Hippocampal formation (tissue), 2 donors: Measurements from ENCODE around the gene BIN1.

Experiments used
- DNase-seq, 2 donors: peaks; one replicate each; lab custom pipeline; 2025; lab: John Stamatoyannopoulos, UW

BIN1 gene, protein sequence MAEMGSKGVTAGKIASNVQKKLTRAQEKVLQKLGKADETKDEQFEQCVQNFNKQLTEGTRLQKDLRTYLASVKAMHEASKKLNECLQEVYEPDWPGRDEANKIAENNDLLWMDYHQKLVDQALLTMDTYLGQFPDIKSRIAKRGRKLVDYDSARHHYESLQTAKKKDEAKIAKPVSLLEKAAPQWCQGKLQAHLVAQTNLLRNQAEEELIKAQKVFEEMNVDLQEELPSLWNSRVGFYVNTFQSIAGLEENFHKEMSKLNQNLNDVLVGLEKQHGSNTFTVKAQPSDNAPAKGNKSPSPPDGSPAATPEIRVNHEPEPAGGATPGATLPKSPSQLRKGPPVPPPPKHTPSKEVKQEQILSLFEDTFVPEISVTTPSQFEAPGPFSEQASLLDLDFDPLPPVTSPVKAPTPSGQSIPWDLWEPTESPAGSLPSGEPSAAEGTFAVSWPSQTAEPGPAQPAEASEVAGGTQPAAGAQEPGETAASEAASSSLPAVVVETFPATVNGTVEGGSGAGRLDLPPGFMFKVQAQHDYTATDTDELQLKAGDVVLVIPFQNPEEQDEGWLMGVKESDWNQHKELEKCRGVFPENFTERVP

DNA sequence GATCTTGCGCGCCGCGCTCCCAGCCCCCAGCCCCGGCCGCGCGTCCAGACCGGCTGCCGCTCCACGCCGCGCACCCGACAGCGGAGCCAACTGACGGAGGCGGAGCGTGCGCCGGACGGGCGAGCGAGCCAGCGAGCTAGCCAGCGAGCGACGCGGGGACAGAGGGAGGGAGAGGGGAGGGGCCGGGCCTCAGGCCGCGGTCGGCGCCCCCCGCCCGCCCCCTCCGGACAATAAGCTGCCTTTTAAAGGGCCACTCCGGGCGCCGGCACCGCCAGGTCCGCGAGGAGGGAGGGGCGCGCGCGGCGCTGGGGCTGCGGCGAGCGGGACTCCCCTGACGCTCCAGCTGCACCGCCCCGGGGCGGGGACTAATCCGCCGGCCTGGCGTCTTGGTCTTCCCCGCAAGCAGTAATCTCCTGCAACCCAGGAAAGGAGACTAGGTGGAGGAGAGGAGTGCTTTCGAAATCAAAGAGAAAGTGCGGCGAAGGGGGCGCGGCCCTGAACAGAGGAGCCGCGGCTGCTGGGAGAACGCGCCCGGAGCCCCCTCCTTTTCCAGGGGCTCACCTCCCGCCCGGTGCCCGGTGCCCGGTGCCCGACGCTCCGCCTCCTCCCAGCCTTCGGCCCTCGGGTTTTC is at the start of gene BIN1:
TSS of gene BIN1 (minus strand) at position 164 of the 631 bp plus-strand sequence. CDS start 211 bp downstream, outside the sequence.
- peak; percentile 92 to 97 for DNase-seq

DNA sequence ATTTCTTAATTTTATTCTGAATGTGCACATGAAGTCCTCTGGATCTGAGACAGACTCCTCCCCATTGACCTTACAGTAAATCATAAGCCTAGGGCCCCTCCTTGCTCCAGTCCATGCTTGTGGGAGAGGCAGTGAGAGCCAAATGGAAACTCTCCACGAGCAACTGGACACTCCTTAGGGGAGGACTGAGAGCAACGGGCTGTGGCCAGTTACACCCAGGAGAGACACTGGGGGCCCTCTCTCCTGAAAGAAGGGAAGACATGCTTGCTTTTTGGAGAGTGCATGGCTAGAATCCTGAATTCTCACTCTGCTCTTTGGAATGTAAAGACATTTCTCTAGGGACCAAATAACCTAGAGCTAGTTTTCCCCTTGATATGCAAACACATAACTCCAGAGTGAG is 49.0 kb upstream of the BIN1 start:
- no peak for DNase-seq

DNA sequence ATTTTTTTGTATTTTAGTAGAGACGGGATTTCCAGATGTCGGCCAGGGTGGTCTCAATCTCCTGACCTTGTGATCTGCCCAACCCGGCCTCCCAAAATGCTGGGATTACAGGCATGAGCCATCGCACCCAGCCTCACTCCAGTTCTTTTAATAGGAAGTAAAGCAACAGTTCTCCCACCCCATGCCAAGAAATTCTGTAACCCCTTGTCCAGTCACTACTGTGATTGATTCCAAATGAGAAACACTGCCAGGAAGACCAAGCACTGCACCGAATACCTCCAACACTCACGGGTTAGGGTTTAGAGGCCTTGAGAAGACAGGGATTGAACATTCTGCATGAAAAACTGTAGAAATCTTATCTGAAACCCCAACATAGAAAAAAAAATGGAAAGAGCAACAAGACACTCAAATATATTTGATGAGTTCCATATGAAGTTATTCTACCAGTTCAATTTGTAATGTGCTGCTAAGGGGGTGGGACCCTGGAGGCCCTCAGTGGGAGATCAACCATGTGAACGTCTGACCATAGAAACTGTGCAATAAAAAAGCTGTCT is 48.2 kb upstream of the BIN1 start:
- DNase-seq = no peak

DNA sequence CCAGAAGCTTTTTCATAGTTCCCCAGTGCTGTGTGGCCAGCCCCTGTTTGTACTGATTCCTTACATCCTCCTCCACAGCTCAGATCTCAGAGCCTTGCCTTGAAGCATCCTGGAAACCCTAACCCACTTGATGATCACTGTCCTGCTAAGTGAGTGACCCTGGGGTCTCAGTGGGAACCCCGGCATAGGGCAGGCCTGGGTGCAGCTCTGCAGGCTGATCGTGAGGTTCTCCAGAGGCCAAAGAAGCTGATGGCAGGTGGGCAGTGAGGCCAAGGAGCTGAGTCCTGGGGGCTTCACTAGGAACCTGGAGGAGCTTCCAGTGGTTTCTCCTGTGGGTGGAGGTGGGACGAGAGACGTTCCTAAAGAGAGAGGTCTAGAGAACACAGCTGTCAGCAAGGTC is 47.4 kb upstream of the BIN1 start:
- no peak for DNase-seq

DNA sequence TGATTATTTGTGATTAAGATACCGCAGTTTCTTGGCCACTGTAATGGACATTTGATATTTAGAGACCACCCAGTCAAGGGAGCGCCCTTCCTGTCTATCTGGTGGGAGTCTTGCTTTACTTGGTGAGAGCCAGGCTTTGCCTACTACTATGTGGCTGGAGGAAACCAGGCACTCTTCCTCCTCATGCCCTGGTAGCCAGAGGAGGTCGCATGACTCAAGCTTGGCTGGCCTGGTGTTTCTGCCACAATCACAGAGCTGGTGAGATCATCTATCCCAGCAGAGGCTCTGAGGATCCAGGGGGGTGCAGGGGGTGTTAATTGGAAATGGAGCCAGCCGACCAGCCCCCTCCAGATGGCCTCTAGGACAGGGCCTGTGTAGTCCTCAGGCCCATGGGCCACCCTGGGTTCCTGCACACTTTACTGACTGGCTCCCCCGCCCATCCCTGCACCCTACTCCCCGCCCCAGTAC is 46.8 kb upstream of the BIN1 start:
- DNase-seq = peak; percentile 41 to 61

DNA sequence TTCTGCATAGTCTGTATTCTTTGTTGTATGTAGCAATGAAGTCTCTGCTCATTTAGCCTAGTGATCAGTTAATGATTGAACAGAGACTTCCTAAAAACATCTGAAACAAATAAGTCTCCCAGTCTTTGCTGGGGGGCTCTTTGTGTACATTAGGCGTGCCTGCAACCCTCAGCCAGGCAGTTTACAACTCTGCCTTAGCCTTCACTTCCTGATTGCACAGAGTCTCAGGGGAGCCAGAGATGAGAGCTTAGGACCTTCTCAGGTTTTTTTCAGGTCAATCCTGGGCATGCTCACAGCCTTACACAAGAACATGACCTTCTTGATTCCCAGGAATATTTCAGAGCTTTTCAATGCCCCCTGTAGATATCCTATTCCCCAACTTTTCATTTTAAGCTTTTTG is 44.0 kb upstream of the BIN1 start:
- DNase-seq = no peak

DNA sequence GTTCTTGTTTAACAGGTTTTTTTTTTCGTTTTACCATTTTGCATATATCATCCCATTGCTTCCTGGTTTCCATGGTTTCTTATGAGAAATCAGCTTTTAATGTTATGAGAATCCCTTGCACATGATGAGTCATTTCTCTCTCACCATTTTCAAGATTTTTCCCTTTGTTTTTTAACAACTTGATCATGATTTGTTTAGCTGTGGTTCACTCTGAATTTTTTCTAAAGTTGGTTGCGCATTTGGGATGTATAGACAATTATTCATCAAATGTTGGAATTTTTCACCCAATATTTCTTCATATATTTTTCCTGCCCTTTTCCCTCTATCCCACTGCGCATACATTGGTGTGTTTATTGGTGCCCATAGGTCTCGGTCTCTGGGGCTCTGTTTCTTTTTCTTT is 42.4 kb upstream of the BIN1 start:
- DNase-seq = no peak

DNA sequence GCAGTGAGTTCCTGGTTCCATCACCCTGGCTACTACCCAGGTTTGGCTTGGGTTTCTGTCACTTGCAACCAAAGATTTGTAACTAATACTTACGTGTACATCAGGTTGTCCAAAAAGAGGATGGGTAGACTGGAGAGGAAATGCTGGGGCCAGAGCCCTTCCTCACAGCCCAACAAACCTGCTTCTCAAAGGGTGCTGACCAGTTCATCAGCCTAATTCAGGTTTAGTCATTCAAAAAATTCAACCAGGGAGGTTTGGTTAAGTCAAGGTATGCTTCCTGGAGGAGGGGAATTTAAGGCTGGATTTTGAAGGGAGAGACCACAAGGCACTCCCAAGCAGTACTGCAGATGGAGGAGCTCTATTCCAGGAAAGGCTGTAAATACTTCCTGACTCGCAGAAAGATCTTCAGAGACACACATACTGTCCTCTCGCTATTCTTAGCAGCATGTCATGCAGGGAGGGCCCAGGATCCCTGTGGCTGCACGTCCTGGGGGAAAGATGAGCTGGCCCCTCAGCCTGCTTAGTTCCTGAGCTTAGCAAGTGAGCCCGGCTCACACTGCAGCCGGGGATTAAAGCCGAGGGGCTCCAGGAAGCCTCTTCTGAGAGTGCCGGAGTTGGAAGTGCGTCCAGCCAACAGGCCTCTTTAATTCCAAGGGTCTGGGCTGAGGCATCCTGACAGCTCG is 40.0 kb upstream of the BIN1 start:
- no peak for DNase-seq

DNA sequence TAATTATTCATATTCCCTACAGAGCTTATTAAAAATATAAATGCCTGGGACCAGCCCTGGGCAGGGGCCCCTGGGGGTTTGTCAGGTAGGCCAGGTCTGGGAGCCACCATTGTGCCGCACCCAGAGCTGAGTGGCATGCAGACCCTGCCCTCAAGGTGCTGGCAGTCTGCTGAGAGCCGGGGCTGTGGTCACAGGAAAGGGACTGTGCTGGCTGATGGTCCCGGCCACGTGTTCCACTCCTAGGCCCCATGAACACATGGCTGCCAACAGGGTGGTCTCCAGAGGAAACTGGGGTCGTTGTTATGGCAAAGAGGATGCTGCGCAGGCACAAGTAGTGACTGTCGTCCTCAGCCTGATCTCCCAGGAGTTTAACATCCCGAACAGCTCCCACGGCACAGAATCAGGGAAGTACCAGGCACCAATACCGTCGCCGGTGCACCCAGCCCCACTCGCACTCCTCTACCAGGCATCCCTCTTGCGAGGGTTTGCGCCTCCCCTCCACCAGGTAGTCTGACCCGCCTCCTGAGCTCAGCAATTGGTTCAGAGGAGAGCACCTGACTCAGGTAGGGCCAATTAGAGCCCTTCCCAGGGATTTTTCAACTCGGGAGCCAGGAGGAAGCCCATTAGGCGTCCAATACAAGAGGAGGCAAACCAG is 39.2 kb upstream of the BIN1 start:
- no peak for DNase-seq

DNA sequence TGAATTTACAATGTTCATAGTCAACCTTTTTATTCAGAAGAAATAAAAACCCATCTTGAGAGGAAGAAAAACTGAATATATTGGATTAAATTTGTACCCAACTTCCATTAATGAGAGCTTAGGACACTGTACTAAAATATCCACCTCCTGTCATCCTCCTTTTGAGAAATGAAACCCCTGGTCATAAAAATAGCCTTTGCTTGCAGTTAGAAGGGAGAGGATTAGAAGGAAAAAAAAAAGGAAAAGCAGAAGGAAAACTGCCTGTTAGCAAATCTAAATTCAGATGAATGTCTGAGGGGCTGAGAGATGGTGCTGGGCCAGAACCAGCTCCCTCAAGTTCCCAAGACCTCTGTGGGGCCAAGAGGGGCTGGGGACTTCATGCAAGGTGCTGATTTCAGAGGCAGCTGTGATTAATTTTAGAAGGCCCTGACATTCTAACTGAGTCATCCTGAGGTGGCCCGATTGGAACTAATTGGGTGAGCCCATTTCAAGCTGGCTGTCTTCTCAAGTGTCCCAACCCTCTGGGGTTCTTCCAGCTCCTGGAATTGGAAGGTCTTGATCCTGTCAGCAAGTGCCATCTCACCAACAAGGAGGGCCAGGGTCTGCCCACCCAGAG is 38.4 kb upstream of the BIN1 start:
- no peak for DNase-seq

DNA sequence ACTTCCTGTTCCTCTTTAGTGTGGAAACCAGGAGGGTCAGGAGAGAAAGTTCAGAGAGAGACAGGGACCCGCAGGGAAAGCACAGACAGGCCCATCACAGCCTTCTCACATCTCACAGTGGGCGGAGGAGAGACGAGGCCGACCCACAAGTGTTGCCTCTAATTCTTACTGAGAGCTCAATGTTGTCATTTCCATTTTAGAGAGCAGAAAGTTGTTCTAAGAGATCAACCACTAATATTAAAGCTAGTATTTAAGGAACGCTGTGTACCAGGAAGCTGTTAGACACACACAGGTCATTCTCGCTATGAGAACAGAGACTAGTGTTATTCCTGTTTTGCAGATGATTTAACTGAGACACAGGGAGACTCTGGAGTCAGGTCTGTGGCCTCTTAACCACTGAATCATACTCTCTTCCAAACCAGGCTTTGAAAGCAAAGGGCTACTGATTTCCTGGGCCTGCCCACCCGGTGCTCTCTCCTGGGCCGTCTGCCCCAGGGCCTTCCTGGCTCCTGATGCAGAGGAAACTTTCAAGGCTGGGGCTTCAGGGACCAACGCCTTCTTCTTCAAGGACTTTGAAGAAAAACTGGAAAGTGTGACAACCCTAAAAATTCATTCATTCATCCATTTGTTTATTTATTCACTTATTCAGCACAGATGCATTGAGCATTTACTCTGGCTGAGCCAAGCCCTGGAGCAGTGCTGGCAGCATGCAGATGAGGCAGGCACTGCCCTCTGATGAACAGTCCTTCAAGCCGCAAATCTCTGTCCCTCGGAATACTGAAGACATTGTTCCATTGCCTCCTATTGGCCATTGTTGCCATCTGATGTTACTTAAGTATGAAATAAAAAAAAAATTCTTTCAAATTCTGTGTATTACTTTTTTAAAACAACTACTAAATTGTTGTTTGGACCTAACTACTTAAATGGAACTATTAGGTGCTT is 37.2 kb upstream of the BIN1 start:
- DNase-seq = peak; percentile 63 to 96

DNA sequence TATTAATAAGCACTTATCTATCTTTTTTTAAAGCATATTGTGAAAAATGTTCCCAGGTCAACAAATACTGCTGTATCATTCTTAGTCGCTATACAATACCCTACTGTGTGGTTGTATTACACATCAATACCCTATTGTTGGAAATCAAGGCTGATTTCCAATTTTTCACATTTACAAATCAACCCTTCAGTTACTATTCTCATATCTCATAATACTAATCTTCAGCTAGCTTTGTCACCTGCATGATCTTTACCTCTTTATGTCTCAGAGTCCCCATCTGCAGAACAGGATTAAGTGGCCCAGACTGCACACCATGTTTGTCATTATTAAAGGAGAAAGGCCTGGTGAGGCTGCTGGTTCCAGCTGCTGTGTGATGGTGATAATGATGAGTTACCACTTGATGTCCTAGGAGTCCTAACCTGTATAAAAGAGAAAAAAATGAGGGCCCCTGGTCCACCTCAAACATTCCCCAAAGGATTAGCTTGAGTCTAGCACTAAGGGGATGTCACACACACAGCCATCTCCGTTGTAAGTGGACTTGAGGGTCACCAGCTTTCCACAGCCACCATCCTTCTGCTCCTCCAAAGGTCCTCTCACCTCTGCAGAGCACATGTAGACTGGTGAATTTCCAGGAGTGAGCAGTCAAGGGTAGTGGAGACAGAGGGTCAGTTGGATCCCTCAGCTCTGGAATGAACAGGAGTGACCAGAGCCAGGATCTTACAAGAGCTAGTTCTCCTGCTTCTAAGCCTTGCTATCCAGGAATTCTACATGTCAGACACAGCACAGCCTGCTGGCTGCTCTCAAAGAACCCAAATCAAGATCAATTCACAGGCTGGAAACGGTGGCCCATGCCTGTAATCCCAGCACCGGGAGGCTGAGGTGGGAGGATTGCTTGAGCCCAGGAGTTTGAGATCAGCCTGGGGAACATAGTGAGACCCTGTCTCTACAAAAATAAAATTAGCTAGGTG is 36.0 kb upstream of the BIN1 start:
- DNase-seq = peak in 1 of 2 donors; percentile 76

DNA sequence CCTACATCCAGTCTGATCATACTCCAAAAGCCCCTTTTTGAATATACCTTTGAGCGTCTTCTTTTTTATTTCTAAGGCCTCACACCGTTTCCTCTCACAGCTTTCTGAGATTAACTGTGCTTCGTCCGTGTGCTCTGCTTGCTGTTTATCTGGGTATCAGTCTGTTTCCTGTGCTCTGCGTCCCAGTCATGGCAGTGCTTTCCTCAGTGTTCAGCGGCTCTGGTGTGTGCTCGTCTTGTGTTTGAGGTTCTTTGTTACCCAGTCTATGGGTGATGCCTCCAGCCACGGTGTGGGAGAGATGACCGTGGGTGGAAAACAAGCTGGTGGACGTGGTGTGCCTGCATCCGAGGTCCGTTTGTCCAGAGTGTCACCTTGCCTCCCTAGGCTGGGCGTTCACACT is 33.6 kb upstream of the BIN1 start:
- DNase-seq = no peak

DNA sequence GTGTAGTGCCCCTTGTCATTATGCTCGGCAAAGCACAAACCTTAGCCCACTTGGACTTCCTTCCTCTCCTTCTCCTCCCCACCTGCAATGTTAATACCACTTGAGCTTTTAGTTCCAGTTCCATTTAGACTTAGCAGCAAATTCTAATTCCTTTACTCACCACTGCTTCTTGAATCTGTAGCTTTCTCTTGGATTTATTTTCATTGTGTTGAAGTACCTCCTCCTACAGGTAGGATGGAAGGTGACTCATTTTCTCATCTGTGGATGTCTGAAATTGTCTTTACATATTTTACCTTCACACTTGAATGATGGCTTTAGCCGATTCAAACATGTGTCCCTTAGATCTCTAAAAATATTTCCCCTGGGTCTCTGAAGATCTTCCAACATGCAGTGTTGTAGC is 32.8 kb upstream of the BIN1 start:
- DNase-seq = no peak

DNA sequence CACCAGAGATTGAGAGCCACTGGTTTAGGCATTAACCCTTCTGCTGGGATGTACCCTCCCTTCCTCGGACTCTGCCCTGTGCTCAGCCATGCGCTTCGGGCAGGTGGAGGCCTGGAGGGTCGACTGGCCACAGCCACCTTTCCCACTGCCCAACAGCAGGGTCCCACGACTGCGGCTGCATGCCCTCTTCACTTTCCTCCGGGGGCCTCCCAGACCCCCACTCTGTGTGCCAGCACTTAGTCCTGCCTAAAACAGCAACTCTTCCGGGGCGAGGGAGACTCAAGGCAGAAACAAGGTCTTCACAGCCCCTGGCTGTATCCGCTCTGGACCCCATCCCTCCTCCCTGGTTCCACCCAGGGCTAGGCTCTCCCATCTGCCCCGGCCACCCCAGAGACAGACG is 31.3 kb upstream of the BIN1 start:
- DNase-seq = no peak

DNA sequence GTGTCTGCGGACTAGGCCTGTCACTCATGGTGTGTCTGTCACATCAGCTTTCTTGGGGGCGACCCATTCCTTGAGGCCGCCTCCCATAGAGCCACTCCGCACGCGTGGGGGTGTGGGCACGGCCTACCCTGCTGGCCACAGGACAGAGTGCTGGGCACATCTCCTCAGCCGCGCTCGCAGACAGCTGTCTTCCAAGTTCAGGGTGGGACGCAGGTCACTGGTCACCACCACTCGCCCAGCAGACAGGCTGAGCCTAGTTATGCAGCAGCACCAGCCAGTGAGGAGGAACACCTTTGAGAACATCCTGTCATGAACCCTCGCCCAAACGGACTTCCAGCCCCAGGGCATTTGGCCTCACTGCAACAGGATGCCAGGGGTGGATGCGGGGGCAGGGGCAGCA is 30.8 kb upstream of the BIN1 start:
- DNase-seq = no peak

DNA sequence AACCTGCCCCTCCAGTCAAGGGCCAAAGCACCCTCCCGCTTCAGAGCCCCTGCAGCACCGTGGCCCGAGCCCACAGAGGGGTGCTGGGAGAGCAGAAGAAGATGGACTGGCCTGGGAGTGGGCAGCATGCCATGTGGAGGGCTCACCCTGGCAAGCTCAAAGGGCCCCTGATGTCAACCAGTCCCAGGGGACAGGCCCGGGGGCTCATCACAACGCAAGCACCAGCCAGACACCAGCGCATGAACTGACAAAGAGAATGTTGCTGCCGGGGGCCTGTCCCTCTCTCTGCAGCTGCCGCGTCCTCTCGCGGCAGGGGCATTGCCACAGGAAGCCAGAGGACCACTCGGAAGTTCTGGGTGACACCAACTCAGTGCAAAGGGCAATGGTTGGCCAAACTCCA is 30.3 kb upstream of the BIN1 start:
- no peak for DNase-seq

DNA sequence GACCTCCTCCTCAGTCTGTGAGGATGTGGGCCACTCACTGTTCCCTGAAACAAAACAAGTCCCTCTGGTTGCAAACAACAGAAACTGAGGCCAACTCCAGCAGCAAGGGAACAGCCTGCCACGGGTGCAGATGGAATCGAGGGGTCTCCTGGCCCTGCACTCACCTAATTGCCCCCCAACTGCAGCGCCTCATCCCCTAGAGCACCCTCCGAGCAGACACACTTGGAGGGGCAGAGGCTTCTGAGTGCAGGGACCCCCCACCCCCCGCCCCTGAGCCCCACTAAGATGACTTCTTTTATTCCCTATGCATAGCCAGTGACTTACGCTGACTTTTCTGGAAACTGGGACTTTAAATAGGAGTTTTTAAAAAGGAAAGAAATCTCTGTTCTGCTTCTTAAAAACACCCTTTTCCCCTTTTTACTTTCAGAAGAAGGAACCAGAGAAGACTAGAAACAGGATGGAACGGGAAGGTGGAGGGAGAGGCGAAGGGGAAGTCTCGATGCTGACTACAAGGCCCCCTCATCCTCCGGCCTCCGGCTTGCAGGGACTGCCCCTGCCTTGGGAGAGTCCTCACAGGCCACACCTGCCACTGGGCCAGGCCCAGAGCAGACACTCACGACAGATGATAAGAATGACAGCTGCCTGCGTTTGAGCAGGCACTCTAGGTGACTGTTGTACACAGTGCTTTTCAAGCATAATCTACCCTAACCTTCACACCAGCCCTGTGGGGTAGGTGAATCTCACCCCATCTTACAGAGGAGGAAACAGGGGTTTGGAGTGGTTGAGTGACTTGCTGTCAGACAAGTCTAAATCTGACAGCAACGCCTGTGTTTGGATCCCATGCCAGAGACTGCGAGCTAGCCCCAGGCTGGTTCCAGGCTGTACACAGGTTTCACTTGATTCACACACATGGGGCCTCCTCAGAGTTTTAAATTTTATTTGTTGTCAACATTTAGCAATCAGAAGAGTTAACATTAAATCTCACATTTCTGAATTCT is 28.2 kb upstream of the BIN1 start:
- DNase-seq = no peak
